GM12878 (cell line): Measurements from ENCODE around the gene UBXN4. TPM values are rescaled to one million over a fixed set of nuclear protein-coding genes. Genes with fewer than 3 reads are reported as not detected.

Experiments used
- CBFB ChIP-seq: IDR thresholded peaks from 2 replicates; pipeline ENCODE4 v1.6.1; 2016; ENCODE audit warnings: antibody characterized with exemption, low read depth
- CEBPB ChIP-seq, 2 experiments: fragments of 150-350 bp in 1 of 2; IDR thresholded peaks; 2 replicates each; pipeline ENCODE4 v1.6.1; 2012 to 2014; ENCODE audit warnings: low read depth in 2 of 2, low read length in 2 of 2, borderline replicate concordance in 1 of 2, inconsistent platforms in 1 of 2
- CREB1 ChIP-seq: IDR thresholded peaks from 2 replicates; pipeline ENCODE4 v1.6.1; 2012; ENCODE audit warnings: low read depth, mild to moderate bottlenecking, inconsistent platforms
- EGR1 ChIP-seq, 2 experiments: IDR thresholded peaks; 1 replicate in 1 of 2; 2 replicates in 1 of 2; pipeline ENCODE4 v1.6.1; 2011 to 2012; ENCODE audit warnings: low read depth in 2 of 2, low read length in 2 of 2, borderline replicate concordance in 1 of 2, mild to moderate bottlenecking in 1 of 2, moderate library complexity in 1 of 2
- GABPA ChIP-seq: IDR thresholded peaks from 2 replicates; pipeline ENCODE4 v1.6.1; 2014; ENCODE audit warnings: antibody characterized with exemption, low read depth, mild to moderate bottlenecking, inconsistent platforms
- IKZF1 ChIP-seq: fragments of 450-650 bp; conservative IDR thresholded peaks from 2 replicates; pipeline ENCODE4 v1.6.1; 2017; ENCODE audit warnings: antibody characterized with exemption, mild to moderate bottlenecking
- IRF5 ChIP-seq: fragments of 450-650 bp; IDR thresholded peaks from 2 replicates; pipeline ENCODE4 v1.6.1; 2017; ENCODE audit warnings: borderline replicate concordance
- JUNB ChIP-seq: IDR thresholded peaks from 2 replicates; pipeline ENCODE4 v1.6.1; 2016; ENCODE audit warnings: antibody characterized with exemption, mild to moderate bottlenecking
- JUND ChIP-seq: IDR thresholded peaks from 2 replicates; pipeline ENCODE4 v1.6.1; 2012; ENCODE audit warnings: low read depth, mild to moderate bottlenecking, low read length, improper control_type of control experiment, moderate library complexity
- KDM1A ChIP-seq: fragments of 200-600 bp; sonication (generic); IDR thresholded peaks from 2 replicates; pipeline ENCODE4 v1.6.1; 2016; ENCODE audit warnings: borderline replicate concordance
- MEF2B ChIP-seq: fragments of 450-650 bp; IDR thresholded peaks from 2 replicates; pipeline ENCODE4 v1.6.1; 2018; ENCODE audit warnings: mild to moderate bottlenecking, moderate library complexity; ENCODE audit not compliant: partially characterized antibody, poor library complexity, severe bottlenecking
- NBN ChIP-seq: fragments of 450-650 bp; IDR thresholded peaks from 2 replicates; pipeline ENCODE4 v1.6.1; 2016
- NR2C2 ChIP-seq: IDR thresholded peaks from 2 replicates; pipeline ENCODE4 v1.6.1; 2011; ENCODE audit warnings: borderline replicate concordance, low read depth; ENCODE audit not compliant: control insufficient read depth, insufficient read length
- PML ChIP-seq: IDR thresholded peaks from 2 replicates; pipeline ENCODE4 v1.6.1; 2012; ENCODE audit warnings: low read length, inconsistent platforms
- POU2F2 ChIP-seq: IDR thresholded peaks from 3 replicates; pipeline ENCODE4 v1.6.1; 2011; ENCODE audit warnings: low read depth, mild to moderate bottlenecking, low read length, borderline replicate concordance
- RAD51 ChIP-seq: fragments of 450-650 bp; IDR thresholded peaks from 2 replicates; pipeline ENCODE4 v1.6.1; 2016; ENCODE audit warnings: moderate library complexity, mild to moderate bottlenecking, inconsistent platforms
- RB1 ChIP-seq: fragments of 450-650 bp; formaldehyde crosslinking; IDR thresholded peaks from 2 replicates; pipeline ENCODE4 v1.6.1; 2017; ENCODE audit warnings: mild to moderate bottlenecking, borderline replicate concordance
- SKIL ChIP-seq: fragments of 450-650 bp; IDR thresholded peaks from 2 replicates; pipeline ENCODE4 v1.6.1; 2017; ENCODE audit warnings: mild to moderate bottlenecking, low read depth, inconsistent platforms; ENCODE audit not compliant: poor library complexity, severe bottlenecking
- SMC3 ChIP-seq: IDR thresholded peaks from 2 replicates; pipeline ENCODE4 v1.6.1; 2011; ENCODE audit warnings: low read length, improper control_type of control experiment, borderline replicate concordance
- WRNIP1 ChIP-seq: IDR thresholded peaks from 2 replicates; pipeline ENCODE4 v1.6.1; 2011; ENCODE audit warnings: low read depth, low read length, improper control_type of control experiment, borderline replicate concordance
- polyA plus RNA-seq, 11 experiments: library from polyadenylated mRNA; depleted of rRNA in 4 of 11; unstranded in 6 of 11; stranded (reverse) in 5 of 11; fragments of >200 nt; fragmentation: Nextera tagmentation in 4 of 11; fragmentation: Illumina TruSeq in 1 of 11; extraction: Ambion mirVana in 4 of 11; extraction: Trizol in 1 of 11; gene quantifications; 1 replicate in 1 of 11; 2 replicates in 10 of 11; pipeline versions ENCODE4 v1.2.1 to v1.2.3, GENCODE V29; 2011 to 2016; ENCODE audit warnings: inconsistent platforms in 2 of 11, missing spikeins in 2 of 11, low read depth in 1 of 11
- total RNA-seq, 4 experiments: library from RNA; depleted of rRNA in 3 of 4; stranded (reverse); fragments of >200 nt in 3 of 4; fragmentation: Illumina TruSeq in 1 of 4; extraction: Trizol in 1 of 4; gene quantifications; 2 replicates each; pipeline versions ENCODE4 v1.2.1 to v1.2.3, GENCODE V29; 2013 to 2021
- TF ChIP-seq, protein P1 (sequence below): IDR thresholded peaks from 2 replicates; pipeline ENCODE4 v1.6.1; 2011; ENCODE audit warnings: low read depth, low read length, improper control_type of control experiment, borderline replicate concordance
- TF ChIP-seq, protein P2 (sequence below): IDR thresholded peaks from 2 replicates; pipeline ENCODE4 v1.6.1; 2012; ENCODE audit warnings: mild to moderate bottlenecking, low read depth, low read length

The UBXN4 gene
- total and polyA plus RNA-seq, 10 of the 15 experiments (the other 5 are each of a cell fraction or from before 2014, with no cell fraction given), result 52.6 to 133 (median 71.9) TPM

DNA sequence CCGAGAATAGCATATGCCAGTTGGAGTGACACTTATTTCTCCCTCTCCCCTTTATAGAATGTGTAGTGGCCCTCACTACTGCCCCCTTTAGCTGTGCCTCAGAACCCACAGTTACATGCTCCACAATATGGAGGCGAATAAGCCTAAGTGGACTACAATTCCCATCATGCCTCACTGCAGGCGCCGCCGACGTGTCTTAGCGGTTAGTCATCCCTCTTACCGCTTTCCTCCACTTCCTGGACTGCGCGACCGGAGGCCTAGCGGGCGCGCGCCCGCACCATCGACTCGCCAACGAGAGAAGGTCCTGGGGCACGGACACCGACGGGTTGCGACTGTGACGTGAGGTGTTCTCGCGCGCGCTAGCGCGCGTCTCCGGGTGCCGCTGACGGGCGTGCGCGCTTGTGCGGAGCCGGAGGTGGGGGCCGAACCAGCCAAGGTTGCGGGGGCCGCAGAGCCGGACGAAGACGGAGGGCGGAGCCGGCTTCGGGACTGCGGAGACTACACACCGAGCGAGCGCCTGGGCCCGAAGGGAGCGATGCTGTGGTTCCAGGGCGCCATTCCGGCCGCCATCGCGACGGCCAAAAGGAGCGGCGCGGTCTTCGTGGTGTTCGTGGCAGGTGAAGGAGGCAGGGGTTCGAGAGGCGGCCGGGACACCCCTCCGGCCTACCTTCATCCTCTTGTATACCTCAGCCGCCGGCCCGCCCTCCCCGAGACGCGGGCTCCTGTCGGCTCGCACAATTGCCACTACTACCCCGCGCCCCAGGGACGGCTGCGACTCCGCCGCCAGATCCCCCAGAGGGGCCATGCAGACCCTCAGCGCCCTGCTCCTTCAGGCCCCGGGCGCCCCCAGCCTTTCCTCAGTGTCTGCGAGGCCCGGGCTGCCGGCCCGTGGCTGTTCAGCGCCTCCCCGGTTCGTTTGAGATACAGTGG, at the start of gene UBXN4 (continued):
- TF ChIP-seq EGR1 (IDR thresholded peaks at IDR 0.05; ENCODE audit: borderline replicate concordance in 1 of 2, low read depth in 2 of 2, low read length in 2 of 2) (peak; percentile 35 to 81; a peak in 2 of 3 replicates), PML (peak; percentile 53), RB1 (0 out of 2 replicates have a peak, but pooled peaks have one; percentile 17), JUNB (no peak; the same call in 1 of the 2 replicates), SKIL (peak; percentile 18), IRF5 (no peak; the same call in 1 of the 2 replicates), CREB1 (peak; percentile 96), NR2C2 (no peak), GABPA (no peak), POU2F2 (no peak; the same call in 2 of the 3 replicates), IKZF1 (peak; percentile 83), WRNIP1 (no peak), CEBPB (IDR thresholded peaks at IDR 0.05; ENCODE audit: borderline replicate concordance in 1 of 2, low read depth in 2 of 2, low read length in 2 of 2) (no peak), KDM1A (no peak), CBFB (peak; percentile 25; the same call in 1 of the 2 replicates), NBN (peak; percentile 54; the same call in 1 of the 2 replicates), SMC3 (no peak), MEF2B (no peak), RAD51 (no peak), JUND (peak; percentile 60; the same call in 1 of the 2 replicates)
- TF ChIP-seq, protein P1, sequence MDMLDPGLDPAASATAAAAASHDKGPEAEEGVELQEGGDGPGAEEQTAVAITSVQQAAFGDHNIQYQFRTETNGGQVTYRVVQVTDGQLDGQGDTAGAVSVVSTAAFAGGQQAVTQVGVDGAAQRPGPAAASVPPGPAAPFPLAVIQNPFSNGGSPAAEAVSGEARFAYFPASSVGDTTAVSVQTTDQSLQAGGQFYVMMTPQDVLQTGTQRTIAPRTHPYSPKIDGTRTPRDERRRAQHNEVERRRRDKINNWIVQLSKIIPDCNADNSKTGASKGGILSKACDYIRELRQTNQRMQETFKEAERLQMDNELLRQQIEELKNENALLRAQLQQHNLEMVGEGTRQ, result no peak
- TF ChIP-seq, protein P2, sequence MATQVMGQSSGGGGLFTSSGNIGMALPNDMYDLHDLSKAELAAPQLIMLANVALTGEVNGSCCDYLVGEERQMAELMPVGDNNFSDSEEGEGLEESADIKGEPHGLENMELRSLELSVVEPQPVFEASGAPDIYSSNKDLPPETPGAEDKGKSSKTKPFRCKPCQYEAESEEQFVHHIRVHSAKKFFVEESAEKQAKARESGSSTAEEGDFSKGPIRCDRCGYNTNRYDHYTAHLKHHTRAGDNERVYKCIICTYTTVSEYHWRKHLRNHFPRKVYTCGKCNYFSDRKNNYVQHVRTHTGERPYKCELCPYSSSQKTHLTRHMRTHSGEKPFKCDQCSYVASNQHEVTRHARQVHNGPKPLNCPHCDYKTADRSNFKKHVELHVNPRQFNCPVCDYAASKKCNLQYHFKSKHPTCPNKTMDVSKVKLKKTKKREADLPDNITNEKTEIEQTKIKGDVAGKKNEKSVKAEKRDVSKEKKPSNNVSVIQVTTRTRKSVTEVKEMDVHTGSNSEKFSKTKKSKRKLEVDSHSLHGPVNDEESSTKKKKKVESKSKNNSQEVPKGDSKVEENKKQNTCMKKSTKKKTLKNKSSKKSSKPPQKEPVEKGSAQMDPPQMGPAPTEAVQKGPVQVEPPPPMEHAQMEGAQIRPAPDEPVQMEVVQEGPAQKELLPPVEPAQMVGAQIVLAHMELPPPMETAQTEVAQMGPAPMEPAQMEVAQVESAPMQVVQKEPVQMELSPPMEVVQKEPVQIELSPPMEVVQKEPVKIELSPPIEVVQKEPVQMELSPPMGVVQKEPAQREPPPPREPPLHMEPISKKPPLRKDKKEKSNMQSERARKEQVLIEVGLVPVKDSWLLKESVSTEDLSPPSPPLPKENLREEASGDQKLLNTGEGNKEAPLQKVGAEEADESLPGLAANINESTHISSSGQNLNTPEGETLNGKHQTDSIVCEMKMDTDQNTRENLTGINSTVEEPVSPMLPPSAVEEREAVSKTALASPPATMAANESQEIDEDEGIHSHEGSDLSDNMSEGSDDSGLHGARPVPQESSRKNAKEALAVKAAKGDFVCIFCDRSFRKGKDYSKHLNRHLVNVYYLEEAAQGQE, result no peak
